PC-9 (cell line): ENCODE data around the gene NFATC4. TPM values are rescaled to one million over a fixed set of nuclear protein-coding genes. Genes with fewer than 3 reads are reported as not detected.
A peak's percentile ranks its signal among the peaks of the same experiment; 100 is the strongest.

ENCODE experiments used
- BruUV-seq: library from RNA; stranded (reverse); fragments of 400-500 nt; replicated peaks from 2 replicates; lab custom pipeline; 2021; lab: Mats Ljungman, UMichigan
- CTCF ChIA-PET: fragments of 300-600 bp; sonication (Branson Sonifier 250); formaldehyde crosslinking; loops from one replicate; lab custom pipeline; 2022; ENCODE audit warnings: antibody characterized with exemption; lab: Charles Lee
- POLR2A ChIA-PET: fragments of 300-600 bp; sonication (Branson Sonifier 250); formaldehyde crosslinking; loops from one replicate; lab custom pipeline; 2022; ENCODE audit warnings: antibody characterized with exemption; ENCODE audit not compliant: unreplicated experiment; lab: Charles Lee
- DNase-seq, 2 experiments: peaks; one replicate each; pipeline versions ENCODE4 v3.0.0 to v3.0.0-alpha.2; 2015 to 2022; ENCODE audit warnings: mixed read lengths in 1 of 2
- H2AFZ ChIP-seq: fragments of 200-600 bp; sonication (generic); 2 replicates; pipeline ENCODE4 v1.8.1; 2017; ENCODE audit warnings: antibody characterized with exemption
- H3F3A ChIP-seq: fragments of 200-600 bp; sonication (generic); 2 replicates; pipeline ENCODE4 v1.8.1; 2017; ENCODE audit warnings: antibody characterized with exemption, mild to moderate bottlenecking, low read depth; ENCODE audit not compliant: insufficient read depth
- H3K27ac ChIP-seq: fragments of 200-600 bp; sonication (generic); 2 replicates; pipeline ENCODE4 v1.6.1; 2016; ENCODE audit warnings: mixed run types
- H3K27me3 ChIP-seq: fragments of 200-600 bp; sonication (generic); 2 replicates; pipeline ENCODE4 v1.6.1; 2016; ENCODE audit warnings: low read depth, mixed run types; ENCODE audit not compliant: insufficient read depth
- H3K36me3 ChIP-seq: fragments of 200-600 bp; sonication (generic); 2 replicates; pipeline ENCODE4 v1.6.1; 2016; ENCODE audit warnings: low read depth, mixed run types
- H3K4me1 ChIP-seq: fragments of 200-600 bp; sonication (generic); replicated peaks from 2 replicates; pipeline ENCODE4 v1.6.1; 2016; ENCODE audit warnings: mixed run types; ENCODE audit not compliant: insufficient read depth
- H3K4me2 ChIP-seq: fragments of 200-600 bp; sonication (generic); 2 replicates; pipeline ENCODE4 v1.6.1; 2017; ENCODE audit warnings: mixed run types
- H3K4me3 ChIP-seq: fragments of 200-600 bp; sonication (generic); 2 replicates; pipeline ENCODE4 v1.6.1; 2016; ENCODE audit warnings: mixed run types
- H3K79me2 ChIP-seq: fragments of 200-600 bp; sonication (generic); 2 replicates; pipeline ENCODE4 v1.6.1; 2017; ENCODE audit warnings: low read depth, mixed run types
- H3K9me2 ChIP-seq: fragments of 200-600 bp; sonication (generic); 2 replicates; pipeline ENCODE4 v1.8.1; 2017; ENCODE audit warnings: mild to moderate bottlenecking; ENCODE audit not compliant: insufficient read depth
- H3K9me3 ChIP-seq: fragments of 200-600 bp; sonication (generic); 2 replicates; pipeline ENCODE4 v1.8.1; 2016; ENCODE audit warnings: low read depth; ENCODE audit not compliant: insufficient read depth
- H4K20me1 ChIP-seq: fragments of 200-600 bp; sonication (generic); 2 replicates; pipeline ENCODE4 v1.8.1; 2017; ENCODE audit not compliant: insufficient read depth
- CTCF ChIP-seq: fragments of 200-600 bp; sonication (generic); conservative IDR thresholded peaks from 2 replicates; pipeline ENCODE4 v1.6.1; 2017; ENCODE audit warnings: mixed run types, antibody characterized with exemption, mild to moderate bottlenecking, moderate library complexity
- EZH2 ChIP-seq: fragments of 200-600 bp; sonication (generic); IDR thresholded peaks from 2 replicates; pipeline ENCODE4 v1.8.0; 2017; ENCODE audit warnings: antibody characterized with exemption, low read depth
- intact Hi-C: fragments of 100-400 bp; cut with micrococcal nuclease; formaldehyde crosslinking; loops from one replicate; pipeline ENCODE4 v1.10.0; 2022; ENCODE audit not compliant: unreplicated experiment
- total RNA-seq: library from RNA; stranded (reverse); gene quantifications from 2 replicates; pipeline ENCODE4 v1.2.3, GENCODE V29; 2021

The NFATC4 gene
- total RNA-seq, 1 experiment from 2014 or later: 48.3 TPM

GRCh38 chr14:24426150-24426911, 58.3 kb downstream of the NFATC4 start:
- Histone ChIP-seq H3K4me2 (peak overlapping the region; percentile 40; the same call in 1 of the 2 replicates), H3K9me2 (no peaks in the 10 kb centered on the region), H4K20me1 (no peaks in the 10 kb centered on the region), H3K4me1 (peaks cover 25% of the 10 kb centered on the region), H3K79me2 (peaks cover 12% of the 10 kb centered on the region), H3K27ac (no peak overlapping the region), H3K36me3 (no peaks in the 10 kb centered on the region), H3K4me3 (no peak overlapping the region), H2AFZ (no peak overlapping the region), H3K9me3 (no peaks in the 10 kb centered on the region), H3K27me3 (no peaks in the 10 kb centered on the region), H3F3A (peaks cover 21% of the 10 kb centered on the region; the same call in 1 of the 2 replicates)
- intact Hi-C loops: no loop called here
- ChIA-PET CTCF (no interaction called here), POLR2A (interaction anchor here (0.5 kb wide), 1 partner anchor 60 kb away, joined by 26 read pairs; no protein-coding TSS in a partner anchor)
- TF ChIP-seq CTCF (no peak), EZH2 (no peak)
- DNase-seq: no peak
- BruUV-seq: no TSS peak

- BruUV-seq: no TSS peak
- Histone ChIP-seq H3F3A (peaks cover 23% of the 10 kb centered on the region; the same call in 1 of the 2 replicates), H3K36me3 (no peaks in the 10 kb centered on the region), H3K4me2 (no peak overlapping the region), H3K9me2 (no peaks in the 10 kb centered on the region), H3K4me1 (peaks cover 28% of the 10 kb centered on the region), H3K79me2 (peaks cover 14% of the 10 kb centered on the region), H3K27ac (no peak overlapping the region), H3K27me3 (no peaks in the 10 kb centered on the region), H2AFZ (no peak overlapping the region), H3K4me3 (no peak overlapping the region), H3K9me3 (no peaks in the 10 kb centered on the region), H4K20me1 (0 out of 2 replicates have a peak, but pooled peaks cover under 1% of the 10 kb centered on the region)
- DNase-seq: no peak
- intact Hi-C loops: no loop called here
- CTCF ChIA-PET: interaction anchor here (0.7 kb wide), 1 partner anchor 991 kb away, joined by 4 read pairs; no protein-coding TSS in a partner anchor
- POLR2A ChIA-PET: interaction anchor here (0.5 kb wide), 1 partner anchor 61 kb away, joined by 26 read pairs; no protein-coding TSS in a partner anchor
- no peak for TF ChIP-seq CTCF
- no peak for TF ChIP-seq EZH2
Observed at GRCh38 chr14:24426912-24427536, 59.0 kb downstream of the NFATC4 start.
